Brain microvascular endothelial cell (primary cell): ENCODE results near the gene LCN15.

Source experiments
- DNase-seq: peaks from one replicate; pipeline ENCODE4 v3.0.0-alpha.2; 2020
- H3K27ac ChIP-seq: fragments of 250-450 bp; sonication (Bioruptor Pico); 2 replicates; pipeline ENCODE4 v1.5.1; 2020; ENCODE audit warnings: mild to moderate bottlenecking, moderate library complexity
- H3K27me3 ChIP-seq: fragments of 250-450 bp; sonication (Bioruptor Pico); replicated peaks from 2 replicates; pipeline ENCODE4 v1.5.1; 2020; ENCODE audit warnings: mild to moderate bottlenecking
- H3K36me3 ChIP-seq: fragments of 250-450 bp; sonication (Bioruptor Pico); replicated peaks from 2 replicates; pipeline ENCODE4 v1.5.1; 2020; ENCODE audit warnings: mild to moderate bottlenecking
- H3K4me3 ChIP-seq: 2 replicates; pipeline ENCODE4 v1.5.1; 2011; ENCODE audit warnings: low read depth, mild to moderate bottlenecking, control low read depth, low read length, moderate library complexity
- in situ Hi-C: cut with HindIII; loops from 2 replicates; pipeline ENCODE4 v1.10.0; 2017; ENCODE audit warnings: low sequenced_read_pairs, low pct_ligation_motif_present
- TF ChIP-seq, protein P1 (sequence below): IDR thresholded peaks from 2 replicates; pipeline ENCODE4 v1.5.1; 2011; ENCODE audit warnings: low read depth, mild to moderate bottlenecking, moderate library complexity, low read length, control low read depth, inconsistent platforms; ENCODE audit errors: missing control alignments

The LCN15 gene

DNA sequence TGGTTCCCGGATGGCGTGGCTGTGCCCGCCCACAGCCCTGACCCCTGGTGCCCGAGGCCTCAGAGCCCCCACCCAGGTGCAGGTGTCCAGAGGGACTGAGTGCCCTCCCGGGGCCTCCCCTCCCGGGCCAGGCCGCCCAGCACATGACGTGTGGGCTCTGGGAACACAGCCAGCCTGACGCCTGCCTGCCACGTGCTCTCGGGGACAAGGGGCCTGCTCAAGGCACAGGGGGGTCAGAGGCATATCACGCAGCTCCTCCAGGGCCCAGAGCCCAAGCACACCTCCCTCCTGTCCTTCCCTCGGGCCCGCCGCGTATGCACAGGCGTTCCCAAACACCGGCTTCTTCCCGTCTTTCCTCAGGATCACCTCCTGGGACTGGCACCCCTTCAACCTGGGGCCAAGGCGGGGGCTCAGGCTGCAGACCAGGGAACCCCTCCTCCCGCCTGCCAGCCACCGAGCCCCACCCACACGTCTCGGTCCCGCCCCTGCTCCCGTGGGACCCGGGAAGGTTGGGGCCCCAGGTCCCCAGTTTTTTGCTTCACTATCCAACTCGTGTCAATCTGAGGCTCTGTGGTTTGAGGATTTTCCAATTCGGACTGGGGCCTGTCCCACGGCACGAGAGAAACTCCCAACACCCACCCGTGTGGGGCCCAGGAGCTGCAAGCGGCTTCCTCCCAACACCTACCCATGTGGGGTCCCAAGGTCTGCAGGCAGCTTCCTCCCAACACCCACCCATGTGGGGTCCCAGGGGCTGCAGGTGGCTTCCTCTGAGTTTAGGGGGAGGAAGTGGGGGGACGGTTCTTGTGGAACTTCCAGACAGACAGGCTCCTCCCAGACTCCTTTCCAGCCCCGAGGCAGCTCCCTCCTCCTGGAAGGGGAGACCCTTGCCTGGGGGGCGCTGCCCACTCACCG lies 23.1 kb downstream of the LCN15 start:
- in situ Hi-C loops, result no loop called here
- no peak overlapping the region for H3K4me3 ChIP-seq
- H3K27me3 ChIP-seq, result peaks cover 16% of the 10 kb centered on the region
- H3K27ac ChIP-seq, result no peak overlapping the region
- H3K36me3 ChIP-seq, result no peaks in the 10 kb centered on the region
- no peak for DNase-seq
- TF ChIP-seq, protein P1, sequence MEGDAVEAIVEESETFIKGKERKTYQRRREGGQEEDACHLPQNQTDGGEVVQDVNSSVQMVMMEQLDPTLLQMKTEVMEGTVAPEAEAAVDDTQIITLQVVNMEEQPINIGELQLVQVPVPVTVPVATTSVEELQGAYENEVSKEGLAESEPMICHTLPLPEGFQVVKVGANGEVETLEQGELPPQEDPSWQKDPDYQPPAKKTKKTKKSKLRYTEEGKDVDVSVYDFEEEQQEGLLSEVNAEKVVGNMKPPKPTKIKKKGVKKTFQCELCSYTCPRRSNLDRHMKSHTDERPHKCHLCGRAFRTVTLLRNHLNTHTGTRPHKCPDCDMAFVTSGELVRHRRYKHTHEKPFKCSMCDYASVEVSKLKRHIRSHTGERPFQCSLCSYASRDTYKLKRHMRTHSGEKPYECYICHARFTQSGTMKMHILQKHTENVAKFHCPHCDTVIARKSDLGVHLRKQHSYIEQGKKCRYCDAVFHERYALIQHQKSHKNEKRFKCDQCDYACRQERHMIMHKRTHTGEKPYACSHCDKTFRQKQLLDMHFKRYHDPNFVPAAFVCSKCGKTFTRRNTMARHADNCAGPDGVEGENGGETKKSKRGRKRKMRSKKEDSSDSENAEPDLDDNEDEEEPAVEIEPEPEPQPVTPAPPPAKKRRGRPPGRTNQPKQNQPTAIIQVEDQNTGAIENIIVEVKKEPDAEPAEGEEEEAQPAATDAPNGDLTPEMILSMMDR, result no peak

DNA sequence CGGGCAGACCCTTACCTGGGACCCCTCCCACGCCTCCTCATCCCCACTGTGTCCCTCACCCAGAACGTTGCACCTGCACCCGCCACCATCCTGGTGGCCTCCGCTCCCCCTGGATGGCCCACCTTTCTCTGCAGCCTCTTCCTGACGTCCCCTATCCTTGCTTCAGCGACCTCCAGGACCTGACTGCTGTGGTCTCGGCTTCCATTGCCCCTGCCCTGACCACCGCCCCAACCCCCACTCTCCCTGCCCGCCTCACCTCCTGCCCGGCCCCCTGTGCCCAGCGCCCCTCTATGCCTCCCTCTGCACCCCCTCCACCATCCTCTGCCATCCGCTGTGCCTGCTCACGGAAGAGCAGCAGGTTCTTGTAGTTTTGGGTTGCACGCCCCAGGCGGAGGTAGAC lies 23.8 kb downstream of the LCN15 start:
- Histone ChIP-seq H3K27ac (no peak overlapping the region), H3K36me3 (no peaks in the 10 kb centered on the region), H3K27me3 (peaks cover 16% of the 10 kb centered on the region), H3K4me3 (no peak overlapping the region)
- TF ChIP-seq, protein P1, result no peak
- in situ Hi-C loops, result no loop called here
- no peak for DNase-seq

- H3K36me3 ChIP-seq, result no peaks in the 10 kb centered on the region
- in situ Hi-C loops, result no loop called here
- no peak overlapping the region for H3K27ac ChIP-seq
- H3K27me3 ChIP-seq, result peaks cover 16% of the 10 kb centered on the region
- TF ChIP-seq, protein P1, result no peak
- H3K4me3 ChIP-seq, result no peak overlapping the region
- DNase-seq, result no peak
Measured at GRCh38 chr9:136740069-136740468, 24.2 kb downstream of the LCN15 start.

DNA sequence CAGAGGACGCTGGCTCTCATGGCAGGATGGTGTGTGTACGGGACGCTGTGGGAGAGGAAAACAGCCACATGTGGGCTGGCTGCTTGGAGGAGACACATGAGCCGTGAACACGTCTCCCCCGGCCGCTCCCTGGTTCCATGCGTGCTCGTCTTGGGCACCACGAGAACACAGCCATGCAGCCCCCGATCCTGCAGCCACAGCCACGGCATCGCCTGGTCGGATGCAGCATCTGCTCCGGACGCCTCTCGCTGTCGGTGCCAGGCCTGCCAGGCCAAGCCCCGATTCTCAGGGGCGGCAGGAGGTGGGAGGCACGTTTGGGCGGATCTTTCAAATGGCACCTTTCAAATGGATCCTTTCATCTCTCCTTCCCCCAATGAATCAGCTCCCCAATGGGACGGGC lies 24.8 kb downstream of the LCN15 start:
- TF ChIP-seq, protein P1, result no peak
- DNase-seq, result no peak
- H3K27ac ChIP-seq, result no peak overlapping the region
- H3K4me3 ChIP-seq, result no peak overlapping the region
- in situ Hi-C loops, result no loop called here
- H3K36me3 ChIP-seq, result no peaks in the 10 kb centered on the region
- peaks cover 16% of the 10 kb centered on the region for H3K27me3 ChIP-seq

- Histone ChIP-seq H3K27ac (no peak overlapping the region), H3K4me3 (no peak overlapping the region), H3K27me3 (peaks cover 16% of the 10 kb centered on the region), H3K36me3 (no peaks in the 10 kb centered on the region)
- in situ Hi-C loops, result no loop called here
- TF ChIP-seq, protein P1, result no peak
- no peak for DNase-seq
Measured at GRCh38 chr9:136738960-136739359, 25.4 kb downstream of the LCN15 start.
